ENCODE data around the gene KLHL34.

The KLHL34 gene

DNA sequence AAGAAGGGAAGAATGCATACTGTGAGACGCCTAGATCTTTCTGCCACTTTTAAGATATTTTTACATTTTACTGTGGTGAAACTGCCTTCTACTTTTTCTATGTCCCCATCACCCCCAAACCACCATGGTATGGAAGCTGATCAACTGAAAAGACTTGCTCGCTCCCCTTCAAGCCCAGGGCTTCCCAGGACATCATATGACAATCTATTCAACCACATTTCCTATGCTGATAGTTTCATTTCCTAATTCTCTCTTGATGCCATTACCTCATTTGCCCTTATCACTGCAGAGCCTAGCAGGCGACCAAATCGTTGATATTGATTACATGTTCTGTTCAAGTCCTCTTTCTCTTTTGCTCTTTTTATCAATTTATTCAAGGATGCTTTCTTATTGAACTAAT, 40.1 kb upstream of the KLHL34 start:
- no peak for DNase-seq (ENCODE audit: low read depth)
- TF ChIP-seq, protein P1, sequence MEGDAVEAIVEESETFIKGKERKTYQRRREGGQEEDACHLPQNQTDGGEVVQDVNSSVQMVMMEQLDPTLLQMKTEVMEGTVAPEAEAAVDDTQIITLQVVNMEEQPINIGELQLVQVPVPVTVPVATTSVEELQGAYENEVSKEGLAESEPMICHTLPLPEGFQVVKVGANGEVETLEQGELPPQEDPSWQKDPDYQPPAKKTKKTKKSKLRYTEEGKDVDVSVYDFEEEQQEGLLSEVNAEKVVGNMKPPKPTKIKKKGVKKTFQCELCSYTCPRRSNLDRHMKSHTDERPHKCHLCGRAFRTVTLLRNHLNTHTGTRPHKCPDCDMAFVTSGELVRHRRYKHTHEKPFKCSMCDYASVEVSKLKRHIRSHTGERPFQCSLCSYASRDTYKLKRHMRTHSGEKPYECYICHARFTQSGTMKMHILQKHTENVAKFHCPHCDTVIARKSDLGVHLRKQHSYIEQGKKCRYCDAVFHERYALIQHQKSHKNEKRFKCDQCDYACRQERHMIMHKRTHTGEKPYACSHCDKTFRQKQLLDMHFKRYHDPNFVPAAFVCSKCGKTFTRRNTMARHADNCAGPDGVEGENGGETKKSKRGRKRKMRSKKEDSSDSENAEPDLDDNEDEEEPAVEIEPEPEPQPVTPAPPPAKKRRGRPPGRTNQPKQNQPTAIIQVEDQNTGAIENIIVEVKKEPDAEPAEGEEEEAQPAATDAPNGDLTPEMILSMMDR (IDR thresholded peaks at IDR 0.05; ENCODE audit: low read length, missing control alignments), result no peak
- no peak overlapping the region for H3K4me3 ChIP-seq (replicated peaks; ENCODE audit: low read depth, low read length)

GRCh38 chrX:21691512-21692018, 33.4 kb upstream of the KLHL34 start:
- TF ChIP-seq, protein P1 (IDR thresholded peaks at IDR 0.05; ENCODE audit: low read length, missing control alignments), result no peak
- no peak for DNase-seq (ENCODE audit: low read depth)
- no peak overlapping the region for H3K4me3 ChIP-seq (replicated peaks; ENCODE audit: low read depth, low read length)

DNA sequence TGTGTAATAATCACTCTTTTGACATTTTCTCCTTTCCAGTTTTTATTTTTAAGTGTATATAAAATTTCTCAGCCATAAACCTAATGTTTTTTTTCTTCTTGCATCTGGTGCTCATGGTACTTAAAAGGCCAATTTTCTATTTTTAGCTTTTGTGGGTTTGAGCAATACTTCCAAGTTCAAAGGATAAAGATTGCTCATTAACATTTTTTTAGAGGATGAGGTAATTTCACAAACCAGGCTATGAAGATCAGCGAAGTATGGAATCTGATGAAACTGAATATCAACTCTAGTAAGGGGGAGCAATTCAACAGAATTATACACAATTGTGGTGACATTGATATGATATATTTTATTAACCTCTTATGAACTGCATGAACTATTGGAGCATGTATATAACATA, 25.8 kb upstream of the KLHL34 start:
- H3K4me3 ChIP-seq (replicated peaks; ENCODE audit: low read depth, low read length), result no peak overlapping the region
- TF ChIP-seq, protein P1 (IDR thresholded peaks at IDR 0.05; ENCODE audit: low read length, missing control alignments), result no peak
- DNase-seq (ENCODE audit: low read depth), result peak; percentile 4

DNA sequence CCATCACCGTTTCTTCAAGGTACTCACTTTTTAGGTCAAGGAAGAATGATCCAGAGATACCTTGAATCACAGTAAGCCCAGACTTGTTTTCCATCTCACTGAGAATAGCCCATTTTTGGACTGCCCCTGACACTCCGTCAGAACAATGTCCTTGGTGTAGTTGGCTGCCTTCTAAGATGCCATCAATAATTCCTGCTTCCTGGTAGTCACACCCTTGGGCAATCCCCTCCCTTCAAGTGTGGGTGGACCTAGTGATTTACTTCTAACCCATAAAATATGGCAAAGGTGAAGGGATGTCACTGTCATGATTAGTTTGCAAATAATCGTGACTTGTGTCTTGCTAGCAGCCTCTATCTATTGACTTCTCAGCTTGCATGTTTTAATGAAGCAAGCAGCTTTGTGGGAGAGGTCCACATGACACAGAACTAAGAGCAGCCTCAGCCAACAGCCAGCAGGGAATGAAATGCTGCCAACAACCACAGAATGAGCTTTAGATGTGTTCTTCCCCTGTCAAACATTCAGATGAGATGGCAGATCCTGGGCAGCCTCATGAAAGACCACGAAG, 20.0 kb upstream of the KLHL34 start:
- DNase-seq (ENCODE audit: low read depth), result no peak
- no peak overlapping the region for H3K4me3 ChIP-seq (replicated peaks; ENCODE audit: low read depth, low read length)
- TF ChIP-seq, protein P1 (IDR thresholded peaks at IDR 0.05; ENCODE audit: low read length, missing control alignments), result no peak

DNA sequence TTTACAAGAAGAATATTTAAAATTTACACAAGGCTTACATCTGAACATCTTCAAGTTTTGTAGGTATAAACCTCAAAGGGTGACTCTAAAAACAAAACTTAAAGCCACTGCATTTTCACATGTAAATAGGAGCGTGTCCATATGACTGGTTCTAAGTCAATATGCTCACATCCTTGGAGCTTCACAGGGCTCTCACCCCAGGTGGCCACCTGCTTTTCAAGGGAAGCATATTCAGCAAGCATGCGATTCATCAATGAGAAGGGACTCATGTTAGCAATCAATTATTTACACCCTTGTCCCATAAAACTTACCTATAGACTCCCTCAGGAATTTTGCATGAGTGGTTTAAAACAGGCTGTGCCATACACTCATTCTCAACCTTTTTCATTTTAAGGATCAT, 17.8 kb upstream of the KLHL34 start:
- H3K4me3 ChIP-seq (replicated peaks; ENCODE audit: low read depth, low read length), result no peak overlapping the region

DNA sequence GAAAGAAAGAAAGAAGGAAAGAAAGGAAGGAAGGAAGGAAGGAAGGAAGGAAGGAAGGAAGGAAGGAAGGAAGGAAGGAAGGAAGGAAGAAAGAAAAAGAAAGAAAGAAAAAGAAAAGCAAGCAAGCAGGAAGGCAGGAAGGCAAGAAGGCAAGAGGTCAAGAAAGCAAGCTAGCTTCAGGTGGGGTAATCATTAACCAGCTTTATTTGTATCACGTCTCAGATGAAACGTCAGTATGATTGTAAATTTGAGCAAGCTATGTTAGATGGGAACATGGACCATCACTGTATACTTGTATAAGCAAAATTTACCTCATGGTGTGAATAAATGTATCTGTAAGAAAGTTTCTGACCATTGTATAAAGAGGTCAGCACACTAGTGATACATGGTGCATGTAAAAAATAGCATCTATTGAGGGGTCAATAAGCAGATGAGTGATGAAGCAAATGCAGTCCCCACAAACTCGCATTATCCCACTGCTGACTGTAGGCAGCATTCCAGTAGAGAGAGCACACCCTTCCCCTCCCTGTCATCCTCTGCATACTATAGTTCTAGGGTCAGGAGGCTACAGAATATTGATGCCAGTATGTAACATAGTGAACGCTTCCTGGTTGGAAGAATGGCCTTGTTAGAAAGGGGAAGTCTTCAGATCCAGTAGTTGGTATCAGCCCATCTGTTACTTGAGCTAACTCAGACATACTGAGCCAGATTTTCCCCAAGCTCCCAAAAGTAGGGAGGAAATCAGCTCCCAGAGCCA, 16.5 kb upstream of the KLHL34 start:
- TF ChIP-seq, protein P1 (IDR thresholded peaks at IDR 0.05; ENCODE audit: low read length, missing control alignments), result no peak
- no peak for DNase-seq (ENCODE audit: low read depth)
- H3K4me3 ChIP-seq (replicated peaks; ENCODE audit: low read depth, low read length), result no peak overlapping the region

More for the DNA sequence above, 17.8 kb upstream of the KLHL34 start:
- TF ChIP-seq, protein P1 (IDR thresholded peaks at IDR 0.05; ENCODE audit: low read length, missing control alignments), result no peak
- DNase-seq (ENCODE audit: low read depth), result no peak

All from fibroblast of pulmonary artery (primary cell).